GM19324 (cell line): ENCODE results near the gene PRRT4.
A peak's percentile ranks its signal among the peaks of the same experiment; 100 is the strongest.

Experiments
- ATAC-seq: cut with Tn5 transposase; IDR thresholded peaks from one replicate; pipeline ENCODE4 v1.9.1; 2021; ENCODE audit warnings: mild to moderate bottlenecking, moderate library complexity; ENCODE audit not compliant: unreplicated experiment, low FRiP score

PRRT4 gene

DNA sequence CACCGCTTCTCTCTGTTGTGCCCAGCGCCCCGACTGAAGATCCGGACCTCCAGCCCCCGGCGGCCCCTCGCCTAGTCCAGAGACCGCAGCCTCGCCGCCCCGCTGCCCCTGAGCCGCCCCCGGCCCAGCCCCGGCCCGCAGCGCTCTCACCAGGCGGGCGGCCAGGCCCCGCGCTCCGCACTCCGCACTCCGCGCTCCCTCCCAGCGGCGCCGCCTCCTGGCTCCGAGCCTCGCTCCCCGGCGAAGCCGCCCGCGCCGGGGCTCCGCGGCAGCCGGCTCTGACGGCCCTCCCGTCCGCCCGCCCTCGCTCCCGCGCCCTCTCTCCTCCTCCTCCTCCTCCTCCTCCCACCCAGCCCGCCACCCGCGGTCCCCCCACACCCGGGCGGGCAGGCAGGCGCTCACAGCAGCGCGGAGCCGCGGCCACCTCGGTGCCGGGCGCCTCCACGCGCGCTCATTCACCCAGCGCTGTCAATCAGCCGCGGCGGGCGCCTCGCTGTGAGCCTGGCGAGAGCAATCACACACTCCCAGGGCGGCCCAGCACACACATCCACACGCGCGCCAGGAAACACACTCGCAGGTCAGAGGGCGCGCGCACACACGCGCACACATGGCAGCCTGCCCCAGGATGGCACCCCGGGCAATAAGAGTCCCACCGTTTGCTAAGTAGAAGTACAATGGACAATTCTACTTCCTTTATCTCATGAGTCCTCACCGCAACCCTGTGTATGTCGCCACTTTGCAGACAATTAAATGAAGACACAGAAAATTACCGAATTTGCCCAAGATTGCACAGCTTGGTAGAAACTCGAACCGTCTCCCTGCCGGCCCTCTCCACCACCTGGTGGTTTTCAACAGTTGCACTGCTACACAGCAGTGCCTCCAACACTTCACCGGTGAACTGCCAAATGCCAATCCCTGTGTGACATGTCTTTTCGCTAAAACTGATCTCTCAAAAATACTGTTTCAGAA is at the start of gene PRRT4:
Gene PRRT4, minus strand, starts transcription at position 280 of the 969 bp plus-strand sequence.
- no peak for ATAC-seq

DNA sequence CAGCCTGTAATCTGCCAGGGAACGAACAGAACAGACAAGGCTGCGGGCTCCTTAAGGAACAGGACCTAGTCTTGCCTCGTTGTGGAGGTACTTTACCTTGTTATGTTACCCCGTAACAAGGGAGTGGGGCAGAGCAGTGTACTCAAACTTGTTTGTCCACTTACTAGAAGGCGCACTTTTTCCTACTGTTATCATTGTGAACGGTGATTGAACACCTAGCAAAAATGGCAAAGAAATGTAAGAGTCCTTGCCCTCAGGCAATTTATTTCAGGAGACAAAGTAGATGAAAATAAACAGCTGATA is 48.9 kb upstream of the PRRT4 start:
- no peak for ATAC-seq

DNA sequence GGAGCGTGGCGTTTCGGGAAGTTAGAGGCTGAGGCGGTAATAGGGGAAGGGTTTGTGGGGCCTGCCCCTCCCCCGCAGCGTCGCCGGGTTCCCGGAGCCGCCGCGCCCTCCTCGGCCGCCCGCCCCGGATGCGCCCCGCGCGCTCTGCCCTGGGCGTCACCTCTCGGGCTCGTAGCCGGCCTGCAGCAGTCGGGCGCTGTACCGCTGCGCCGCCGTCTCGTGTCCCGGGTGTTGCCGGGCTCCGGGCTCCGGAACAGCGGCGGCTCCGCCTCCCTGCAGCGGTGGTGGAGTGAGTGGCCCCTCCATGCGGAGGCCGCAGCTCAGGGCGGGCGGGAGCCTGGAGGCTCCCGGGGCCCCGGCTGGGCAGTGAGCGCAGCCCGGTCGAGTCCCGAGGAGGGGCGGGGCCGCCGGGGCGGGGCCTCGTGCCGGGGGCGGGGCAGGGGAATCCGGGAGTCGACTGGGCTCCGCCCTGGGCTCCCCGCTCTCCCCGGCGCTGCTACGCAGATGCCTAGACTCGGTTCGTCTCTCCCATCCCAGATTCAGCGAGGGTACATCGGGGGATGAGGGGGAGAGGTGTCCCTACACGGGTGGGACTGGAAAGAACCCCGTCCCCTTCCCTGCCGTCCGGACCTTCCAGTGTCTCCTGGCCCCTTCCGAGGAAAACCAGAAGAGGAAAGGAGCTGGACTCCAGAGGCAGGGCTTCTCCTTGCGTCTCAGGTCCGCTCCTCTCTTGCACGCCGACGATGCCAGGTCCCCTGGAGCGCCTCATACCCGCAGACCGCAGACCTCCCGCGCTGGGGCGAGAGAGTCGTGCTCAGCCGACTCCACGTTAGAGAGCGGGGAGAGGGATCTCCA is 48.3 kb upstream of the PRRT4 start, which contains the start of gene IMPDH1:
Gene IMPDH1, minus strand, starts transcription at position 387 of the 855 bp plus-strand sequence. Its CDS starts 81 bp downstream, at position 306.
- peak; percentile 78 for ATAC-seq

DNA sequence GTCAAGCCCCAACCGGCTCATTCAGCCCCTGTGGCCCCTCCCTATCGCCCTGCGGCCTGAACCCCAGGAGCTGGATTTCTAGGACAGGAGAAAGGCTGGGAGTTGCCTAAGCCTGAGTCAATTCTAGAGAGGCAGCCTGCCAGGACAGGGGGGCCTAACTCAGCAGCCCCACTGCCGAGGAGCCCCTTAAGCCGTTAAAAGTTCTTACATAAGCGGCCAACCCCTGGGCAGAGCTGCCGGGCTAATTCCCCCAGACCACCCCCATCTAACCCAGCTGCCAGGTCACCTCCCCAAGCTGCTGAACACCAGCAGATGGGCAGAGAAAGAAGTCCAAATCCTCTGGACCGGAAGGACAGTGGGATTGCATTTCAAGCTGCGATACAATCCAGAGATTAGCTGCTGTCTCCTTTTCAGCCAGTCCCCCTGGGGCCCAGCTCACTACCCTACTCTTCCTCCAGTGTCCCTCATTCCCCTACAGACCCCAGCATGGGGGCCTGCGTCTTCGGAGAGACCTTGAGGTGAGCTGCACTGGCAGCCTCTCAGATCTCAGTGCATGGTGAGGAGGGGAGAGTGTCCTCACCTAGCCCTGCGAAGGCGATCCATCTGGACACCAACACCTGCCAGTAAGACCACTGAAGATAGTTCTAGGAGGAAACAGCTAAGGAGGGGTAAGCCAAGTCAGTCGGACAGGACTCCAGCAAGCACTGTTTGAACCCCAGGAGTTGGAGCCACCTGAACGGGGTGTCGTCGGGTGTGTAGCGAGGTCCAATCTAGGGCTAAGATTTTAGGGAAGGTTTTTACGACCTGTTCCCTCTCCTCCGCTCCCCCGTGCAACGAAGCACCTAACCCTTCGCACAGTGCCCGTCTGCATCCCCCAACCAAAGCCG is 47.5 kb upstream of the PRRT4 start:
- no peak for ATAC-seq

DNA sequence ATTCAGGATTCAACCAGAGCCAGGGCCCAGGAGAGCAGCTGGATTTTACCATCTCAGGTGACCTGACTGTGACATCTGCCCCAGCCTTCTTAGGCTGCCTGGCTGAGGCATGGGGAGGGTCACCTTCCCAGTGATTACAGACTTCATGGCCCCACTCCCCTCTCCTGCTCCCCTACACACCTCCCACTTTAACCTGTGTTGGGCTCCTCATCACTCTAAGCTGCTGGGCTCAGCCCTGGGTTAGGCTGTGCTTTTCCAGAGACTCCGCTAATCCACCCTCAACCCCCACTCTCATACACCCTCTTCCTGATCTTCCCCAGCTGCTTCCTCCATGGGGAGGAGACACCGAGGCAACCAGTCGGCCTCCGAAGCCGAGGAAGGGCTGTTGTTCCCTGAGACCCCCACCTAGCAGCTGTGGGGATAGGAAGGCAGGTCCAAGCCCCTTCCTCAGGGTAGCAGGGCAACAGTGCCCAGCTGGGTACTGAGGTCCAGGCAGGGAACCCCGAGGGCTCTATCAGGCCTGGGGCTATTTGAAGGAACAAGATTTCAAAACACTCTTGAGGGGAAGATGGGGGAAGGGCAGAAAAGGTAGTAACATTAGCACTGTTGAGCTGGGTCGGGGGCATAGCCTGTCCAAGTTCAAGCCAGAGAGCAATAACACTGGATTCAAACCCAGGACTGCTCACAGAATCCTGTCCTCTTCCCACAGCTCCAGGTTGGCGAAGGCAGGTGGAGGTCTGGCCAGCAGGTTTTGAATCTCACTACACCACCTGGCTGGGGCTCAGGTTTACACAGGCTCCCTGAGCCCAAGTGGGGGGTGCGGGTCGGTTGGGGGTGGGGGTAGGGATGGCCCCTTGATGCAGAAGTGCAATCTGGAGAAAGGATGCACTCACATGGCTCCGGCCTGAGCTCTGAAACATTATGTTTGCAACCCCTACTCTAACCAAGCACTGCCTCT is 46.5 kb upstream of the PRRT4 start:
- ATAC-seq, result no peak

DNA sequence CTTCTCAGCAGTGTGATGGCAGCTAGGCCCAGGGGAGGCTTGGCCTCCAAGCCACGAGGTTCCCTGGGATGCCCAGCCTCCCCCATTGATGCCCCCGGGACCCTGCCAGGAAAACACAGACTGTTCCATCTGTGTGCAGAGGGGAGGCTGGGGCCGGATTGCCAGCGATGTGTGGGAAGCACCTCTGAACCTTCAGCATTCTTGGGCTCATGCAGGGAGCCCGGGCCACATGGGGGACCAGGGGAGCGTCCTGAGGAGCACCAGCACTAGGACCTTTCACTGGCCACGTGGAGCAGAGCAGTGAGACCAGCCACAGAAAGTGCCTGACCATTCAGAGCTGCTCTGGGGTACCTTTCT is 45.7 kb upstream of the PRRT4 start:
- no peak for ATAC-seq

DNA sequence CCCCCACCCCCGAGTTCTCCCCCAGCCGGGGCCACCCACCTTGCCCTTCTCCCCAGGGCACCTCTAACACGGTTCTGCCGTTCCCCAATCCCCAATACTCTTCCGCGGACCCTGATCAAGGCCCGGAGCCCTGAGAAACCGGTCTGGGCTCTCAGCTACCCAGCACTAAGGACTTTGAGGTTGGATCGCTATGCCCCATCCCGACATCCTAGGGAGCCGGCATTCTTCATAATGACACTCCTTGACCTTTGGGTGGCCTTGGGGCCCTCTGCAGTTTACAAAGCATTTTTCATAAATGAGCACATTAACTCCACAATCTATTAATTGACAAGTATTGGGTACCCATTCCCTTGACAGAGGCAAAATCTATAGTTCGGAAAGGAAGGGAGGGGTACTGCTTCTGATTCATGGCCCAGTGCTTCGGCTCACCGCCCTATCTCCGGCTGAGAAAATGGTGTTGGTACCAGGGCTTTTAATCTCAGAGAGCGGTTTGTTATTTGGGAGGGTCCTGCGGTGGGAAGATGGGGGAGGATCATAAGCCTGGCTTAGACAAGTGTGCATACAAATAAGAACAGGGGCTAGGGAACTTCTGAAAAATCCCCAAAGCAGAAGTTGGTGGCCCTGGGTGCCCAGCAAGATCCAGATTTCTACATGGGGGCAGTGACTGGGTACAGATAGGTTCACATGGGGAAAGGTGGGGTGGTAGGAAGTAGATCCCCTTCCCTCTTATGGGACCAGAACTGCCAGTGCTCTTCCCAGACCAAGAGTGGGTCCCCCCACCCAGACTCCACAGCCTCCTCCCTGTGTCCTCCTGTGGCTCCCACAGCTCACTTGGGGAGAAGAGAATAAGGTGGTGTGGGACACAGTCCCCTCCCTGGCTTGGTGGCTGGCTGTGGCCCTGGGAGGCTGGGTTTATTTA is 45.1 kb upstream of the PRRT4 start:
- no peak for ATAC-seq

DNA sequence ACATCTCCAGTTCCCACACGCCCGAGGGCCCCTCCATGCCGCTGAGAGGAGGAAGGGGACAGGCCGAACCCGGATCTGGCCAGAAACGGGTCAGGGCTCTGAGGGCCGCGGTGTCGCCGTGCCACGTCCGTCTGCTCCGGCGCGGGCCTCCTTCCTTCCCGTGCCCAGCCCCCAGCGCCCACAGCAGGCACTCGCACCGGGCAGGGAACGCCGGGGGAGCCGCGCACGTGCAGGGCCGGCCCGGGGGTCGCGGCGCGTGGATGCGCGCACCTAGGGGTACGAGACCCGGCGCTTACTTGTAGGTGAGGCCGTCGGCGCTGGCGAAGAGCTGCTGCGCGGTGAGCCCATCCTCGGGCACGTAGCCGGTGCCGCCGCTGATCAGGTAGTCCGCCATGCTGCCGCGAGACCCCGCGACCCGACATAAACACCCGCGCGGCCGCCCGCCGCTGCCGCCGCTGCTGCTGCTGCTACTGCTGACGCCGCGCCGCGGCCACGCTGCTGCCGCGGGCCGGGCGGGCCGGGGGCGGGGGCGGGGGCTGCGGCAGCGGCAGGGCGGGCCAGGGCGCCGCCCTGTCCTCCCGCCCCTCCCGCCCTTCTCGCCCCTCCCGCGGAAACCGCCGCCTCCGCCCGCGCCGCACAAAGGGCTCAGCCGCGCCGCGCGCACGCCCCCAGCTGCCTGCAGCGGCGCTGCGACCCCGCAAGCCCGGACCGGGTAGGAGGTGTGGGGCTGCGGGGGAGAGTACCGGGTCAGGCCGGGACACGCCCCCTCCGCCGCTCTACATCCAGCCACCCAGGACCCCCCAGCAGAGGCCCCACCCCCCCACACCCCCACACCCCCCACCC is 44.2 kb upstream of the PRRT4 start:
- ATAC-seq, result no peak

DNA sequence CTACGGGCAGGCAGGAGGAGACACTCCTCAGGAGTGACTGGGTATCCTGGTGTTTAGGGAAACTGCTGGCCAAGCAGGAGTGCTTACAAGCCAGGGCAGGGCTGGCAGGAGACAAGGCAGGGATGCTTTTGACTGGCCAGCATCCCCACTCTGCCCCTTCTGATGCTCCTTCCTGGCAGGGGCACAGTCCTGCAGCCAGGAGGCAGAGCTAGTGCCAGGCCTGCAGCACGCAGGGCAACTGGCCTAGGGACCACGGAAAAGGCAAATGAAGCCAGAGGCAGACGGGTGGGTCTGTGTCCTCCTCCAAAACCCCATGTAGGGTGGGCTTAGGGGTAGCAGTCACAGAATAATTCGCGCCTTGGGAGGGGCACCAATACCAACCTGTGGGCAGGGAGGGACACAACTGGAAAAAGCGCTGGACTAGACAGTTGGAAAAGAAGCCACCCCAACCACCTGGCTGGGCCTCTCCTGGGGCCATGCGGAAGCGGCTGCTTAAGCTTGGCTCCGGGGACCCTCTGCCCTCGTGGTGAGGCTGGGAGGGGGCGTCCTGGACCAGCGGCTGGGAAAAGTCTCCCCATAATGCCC is 43.5 kb upstream of the PRRT4 start:
- no peak for ATAC-seq

DNA sequence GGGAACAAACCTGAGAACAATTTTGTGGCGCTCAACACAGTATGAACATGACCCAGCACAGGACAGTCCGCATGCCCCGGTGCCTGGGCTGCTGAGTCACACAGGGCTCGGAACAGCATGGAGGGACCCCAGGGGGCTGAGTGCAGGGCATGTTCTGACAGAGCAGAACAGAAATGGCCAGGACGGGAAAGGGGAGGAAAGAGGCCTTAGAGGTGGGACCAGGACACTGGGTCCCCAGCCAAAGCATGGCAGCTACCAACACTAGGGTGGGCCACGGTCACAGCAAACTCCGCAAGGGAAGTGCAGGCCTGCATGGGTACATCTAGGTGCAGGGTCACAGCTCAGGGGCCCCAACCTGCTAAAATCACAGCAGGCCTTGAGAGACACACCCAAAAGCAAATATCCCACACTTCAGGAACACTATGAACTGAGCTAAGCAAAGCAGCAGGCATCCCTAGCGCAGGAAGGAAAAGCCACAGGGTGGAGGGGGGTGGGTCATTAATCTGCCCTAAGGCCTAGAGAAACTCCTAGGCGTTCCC is 42.7 kb upstream of the PRRT4 start:
- ATAC-seq, result no peak

DNA sequence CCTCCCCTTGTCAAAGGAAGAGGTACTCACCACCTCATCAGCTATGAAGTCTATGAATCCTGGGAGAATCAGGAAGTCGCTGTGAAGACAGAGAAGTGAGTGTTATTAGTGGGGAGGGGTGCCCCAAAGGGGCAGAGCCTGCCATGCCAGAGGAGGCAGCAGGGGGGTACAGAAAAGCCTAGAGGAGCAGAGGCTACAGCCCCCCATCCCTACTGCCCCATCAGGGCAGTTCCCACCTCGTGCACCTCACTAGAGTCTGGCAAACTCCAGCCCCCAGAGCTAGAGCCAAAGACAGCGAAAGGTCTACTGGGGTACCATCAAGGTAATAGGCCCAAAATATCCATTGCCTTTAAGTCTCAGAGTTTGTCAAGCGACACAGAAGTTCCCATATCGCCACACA is 42.2 kb upstream of the PRRT4 start:
- ATAC-seq, result no peak

DNA sequence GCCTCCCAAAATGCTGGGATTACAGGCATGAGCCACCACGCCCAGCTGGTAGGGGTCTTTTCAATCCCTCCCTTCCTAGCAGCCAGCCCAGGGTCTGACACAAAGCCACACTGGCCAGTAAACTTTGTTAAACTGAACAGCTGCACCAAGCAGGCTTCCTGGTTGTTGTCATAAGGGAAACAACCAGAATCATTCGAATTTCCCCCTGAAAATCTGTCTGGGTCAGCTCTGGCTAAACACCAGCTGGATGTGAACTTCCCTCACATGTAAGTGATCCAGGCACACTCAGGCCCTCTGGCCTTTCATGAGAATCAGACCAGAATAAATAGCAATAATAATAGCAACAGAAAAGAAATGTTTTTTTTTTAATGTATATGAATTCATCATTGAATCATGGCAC is 40.9 kb upstream of the PRRT4 start:
- ATAC-seq, result no peak

DNA sequence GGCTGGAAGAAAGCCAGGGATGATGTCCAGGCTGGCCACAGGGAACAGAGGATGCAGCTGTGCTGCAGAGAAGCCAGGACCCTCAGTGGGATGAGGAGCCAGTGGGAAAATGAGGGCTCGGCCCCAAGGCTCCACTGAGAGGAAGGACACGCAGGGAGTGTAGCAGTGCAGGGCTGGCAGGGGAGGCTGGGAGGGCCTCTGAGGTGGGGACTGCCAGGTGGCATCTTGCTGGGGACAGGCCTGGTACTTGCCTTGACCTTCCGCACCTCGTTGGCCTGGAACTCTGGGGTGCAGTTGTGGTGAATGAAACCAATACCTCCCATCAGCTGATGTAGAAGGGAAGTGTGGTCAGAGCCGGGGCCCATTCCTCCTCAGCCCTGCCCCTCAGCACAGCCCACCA is 39.1 kb upstream of the PRRT4 start:
- no peak for ATAC-seq

DNA sequence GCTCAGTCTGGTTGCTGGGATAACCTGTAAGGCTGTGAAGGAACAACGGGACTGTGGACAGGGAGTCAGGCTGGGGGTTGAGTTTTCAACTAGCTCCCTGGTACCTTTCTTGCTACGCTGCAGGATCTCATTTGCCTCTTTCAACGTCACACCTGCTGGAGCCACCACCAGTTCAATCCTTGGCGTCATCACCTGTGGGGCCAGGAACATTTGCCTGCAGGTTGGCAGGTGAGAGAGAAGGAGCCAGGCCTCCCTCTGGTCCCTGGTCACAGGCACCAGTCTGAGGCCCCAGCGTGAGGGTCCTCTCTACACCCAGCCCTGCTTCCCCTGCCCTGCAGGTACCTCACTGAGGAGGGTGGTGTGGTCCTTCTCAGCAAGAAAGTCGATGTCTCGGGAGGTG is 38.5 kb upstream of the PRRT4 start:
- ATAC-seq, result no peak

DNA sequence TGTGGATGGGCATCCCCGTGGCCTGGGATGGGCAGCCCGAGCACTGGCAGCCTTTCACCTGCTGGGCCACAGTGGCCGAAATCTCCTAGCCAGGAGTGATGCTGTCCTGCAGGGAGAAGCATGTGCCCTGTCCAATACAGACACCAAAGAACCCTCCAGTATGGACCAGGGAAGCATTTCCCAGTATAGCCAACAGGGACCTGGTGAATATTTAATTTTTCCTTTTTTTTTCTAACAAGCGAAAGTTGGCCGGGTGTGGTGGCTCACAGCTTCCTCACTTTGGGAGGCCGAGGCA is 37.3 kb upstream of the PRRT4 start:
- no peak for ATAC-seq

DNA sequence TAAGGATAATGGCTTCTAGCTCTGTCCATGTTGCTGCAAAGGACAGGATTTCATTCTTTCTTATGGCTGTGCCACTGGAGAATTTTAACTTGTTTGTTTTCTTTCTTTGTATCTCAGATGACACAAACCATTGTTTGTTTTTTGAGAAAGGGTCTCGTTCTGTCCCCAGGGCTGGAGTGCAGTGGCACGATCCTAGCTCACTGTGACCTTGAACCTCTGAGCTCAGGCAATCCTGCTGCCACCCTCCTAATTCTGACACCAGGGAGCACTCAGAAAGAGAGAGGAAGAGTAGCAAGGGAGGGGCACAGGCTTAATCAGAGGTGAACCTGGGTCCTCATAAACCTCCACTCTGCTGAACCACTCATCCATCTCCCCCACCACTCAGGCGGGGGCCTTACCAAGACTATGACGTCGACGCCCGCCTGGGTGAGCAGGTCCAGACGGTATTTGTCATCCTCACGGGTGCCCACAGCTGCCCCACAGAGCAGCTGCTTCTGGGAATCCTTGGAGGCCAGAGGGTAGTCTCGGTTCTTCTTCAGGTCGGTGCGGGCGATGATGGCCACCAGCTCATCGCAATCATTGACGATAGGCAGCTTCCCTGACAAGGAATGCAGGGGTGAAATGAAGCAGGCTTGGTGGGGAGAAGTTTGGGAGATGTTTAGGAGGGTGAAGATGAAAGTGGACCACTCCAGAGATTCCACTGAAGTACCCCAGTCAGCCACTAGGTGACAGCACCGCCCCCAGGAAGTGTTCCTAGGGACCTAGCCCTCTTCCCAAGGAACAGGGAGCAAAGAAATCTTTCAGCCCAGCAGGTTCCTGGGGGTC is 36.7 kb upstream of the PRRT4 start:
- no peak for ATAC-seq
